ENCODE data around the gene C11orf98.
"Not testable (repeated sequence)": the region's sequence is repeated elsewhere in the genome, so short reads cannot be mapped to it uniquely, and the experiment has no call there.

Gene C11orf98

GRCh38 chr11:62687508-62688396 is 22.7 kb upstream of the C11orf98 start:
- in situ Hi-C loops (cut with HindIII; ENCODE audit: low sequenced_read_pairs), result no loop called here

- in situ Hi-C loops (cut with HindIII; ENCODE audit: low sequenced_read_pairs), result no loop called here
Measured at GRCh38 chr11:62682518-62682917, 17.5 kb upstream of the C11orf98 start.

- in situ Hi-C loops (cut with HindIII; ENCODE audit: low sequenced_read_pairs), result no loop called here
Measured at GRCh38 chr11:62680825-62681240, 15.8 kb upstream of the C11orf98 start.

GRCh38 chr11:62678770-62679696 is 14.0 kb upstream of the C11orf98 start, which contains the start of gene UBXN1:
UBXN1 (minus strand) TSS chr11:62679073; CDS start chr11:62678923, 150 bp downstream.
- in situ Hi-C loops (cut with HindIII; ENCODE audit: low sequenced_read_pairs), result no loop called here

DNA sequence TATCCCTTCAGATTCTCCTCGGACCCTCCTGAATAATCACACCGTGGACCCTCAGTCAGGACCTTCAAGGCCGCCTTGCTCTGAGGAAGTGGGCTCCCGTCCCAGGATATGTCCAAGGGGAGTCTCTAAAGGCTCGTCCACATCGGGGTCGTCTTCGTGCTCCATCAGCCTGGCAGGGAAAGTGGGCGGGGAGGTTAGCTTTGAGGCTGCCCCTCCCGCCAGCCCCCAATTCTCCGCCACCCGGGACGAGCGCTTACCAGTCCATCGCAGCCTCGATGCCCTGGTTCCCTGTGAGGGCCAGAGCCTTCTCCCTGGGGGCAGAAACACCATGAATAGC is 13.4 kb upstream of the C11orf98 start:
- in situ Hi-C loops (cut with HindIII; ENCODE audit: low sequenced_read_pairs), result no loop called here

DNA sequence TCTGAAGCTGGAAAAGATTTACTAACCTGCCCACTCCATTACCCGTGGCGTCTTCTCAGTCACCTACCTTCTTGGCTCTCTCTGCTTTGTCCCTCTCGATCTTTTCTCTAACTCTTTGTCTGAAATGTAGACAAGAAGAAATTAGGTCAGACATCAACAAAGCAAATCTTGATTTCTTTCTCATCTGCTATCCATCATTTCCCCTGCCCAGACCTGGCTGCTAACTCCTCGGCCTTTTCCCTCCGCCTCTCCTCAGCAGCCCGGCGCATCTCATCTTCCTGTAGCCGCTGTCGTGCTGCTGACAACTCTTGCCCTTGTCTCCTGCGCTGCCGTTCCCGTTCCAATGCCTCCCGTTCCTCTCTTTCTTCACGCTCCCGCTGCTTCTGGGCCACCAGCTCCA is 12.7 kb upstream of the C11orf98 start:
- in situ Hi-C loops (cut with HindIII; ENCODE audit: low sequenced_read_pairs), result no loop called here

- in situ Hi-C loops (cut with HindIII; ENCODE audit: low sequenced_read_pairs), result no loop called here
Measured at GRCh38 chr11:62677156-62677555, 12.1 kb upstream of the C11orf98 start.

- in situ Hi-C loops (cut with HindIII; ENCODE audit: low sequenced_read_pairs), result no loop called here
Measured at GRCh38 chr11:62676698-62677097, 11.7 kb upstream of the C11orf98 start.

DNA sequence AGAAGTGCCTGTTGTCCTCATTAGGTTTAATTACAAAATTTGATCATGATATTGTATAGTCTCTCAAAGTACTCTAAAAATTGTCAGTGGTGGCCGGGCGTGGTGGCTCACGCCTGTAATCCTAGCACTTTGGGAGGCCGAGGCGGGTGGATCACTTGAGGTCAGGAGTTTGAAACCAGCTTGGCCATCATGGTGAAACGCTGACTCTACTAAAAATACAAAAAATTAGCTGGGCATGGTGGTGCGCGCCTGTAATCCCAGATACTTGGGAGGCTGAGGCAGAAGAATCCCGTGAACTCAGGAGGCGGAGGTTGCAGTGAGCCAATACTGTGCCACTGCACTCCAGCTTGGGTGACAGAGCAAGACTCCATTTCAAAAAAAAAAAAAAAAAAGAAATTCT is 10.4 kb upstream of the C11orf98 start:
- in situ Hi-C loops (cut with HindIII; ENCODE audit: low sequenced_read_pairs), result not testable (repeated sequence)

DNA sequence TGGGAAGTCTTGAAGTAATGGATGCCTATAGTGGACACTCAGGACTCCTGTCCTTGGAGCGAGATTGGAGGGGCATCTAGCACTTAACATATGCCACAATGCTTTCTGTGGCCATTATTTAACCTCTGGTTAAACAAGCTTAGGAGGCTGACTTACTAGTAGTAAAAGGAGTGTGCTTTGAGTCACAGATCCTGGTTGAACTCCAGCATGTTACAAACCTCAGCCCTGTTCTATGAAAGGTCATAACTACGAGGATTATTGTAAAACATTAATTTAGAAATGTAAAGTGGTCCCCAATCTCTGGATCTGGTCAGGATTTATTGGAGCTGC is 8.2 kb upstream of the C11orf98 start:
- in situ Hi-C loops (cut with HindIII; ENCODE audit: low sequenced_read_pairs), result loop anchor here (5.0 kb wide), 1 partner anchor 99 kb away; the partner anchor contains the start of gene TAF6L

- in situ Hi-C loops (cut with HindIII; ENCODE audit: low sequenced_read_pairs), result loop anchor here (5.0 kb wide), 1 partner anchor 101 kb away; the partner anchor contains the start of gene TAF6L
Measured at GRCh38 chr11:62671608-62672389, 6.8 kb upstream of the C11orf98 start, which contains the start of the genes LBHD1 and UQCC3. LBHD1 (minus strand) TSS chr11:62672267; CDS start chr11:62670031, 2,236 bp downstream. UQCC3 (plus strand) TSS chr11:62671673; CDS start chr11:62671746, 73 bp downstream.

- in situ Hi-C loops (cut with HindIII; ENCODE audit: low sequenced_read_pairs), result loop anchor here (5.0 kb wide), 1 partner anchor 101 kb away; the partner anchor contains the start of gene TAF6L
Measured at GRCh38 chr11:62671236-62671607, 6.2 kb upstream of the C11orf98 start.

- in situ Hi-C loops (cut with HindIII; ENCODE audit: low sequenced_read_pairs), result loop anchor here (5.0 kb wide), 1 partner anchor 103 kb away; the partner anchor contains the start of gene TAF6L
Measured at GRCh38 chr11:62669420-62670161, 4.6 kb upstream of the C11orf98 start.

DNA sequence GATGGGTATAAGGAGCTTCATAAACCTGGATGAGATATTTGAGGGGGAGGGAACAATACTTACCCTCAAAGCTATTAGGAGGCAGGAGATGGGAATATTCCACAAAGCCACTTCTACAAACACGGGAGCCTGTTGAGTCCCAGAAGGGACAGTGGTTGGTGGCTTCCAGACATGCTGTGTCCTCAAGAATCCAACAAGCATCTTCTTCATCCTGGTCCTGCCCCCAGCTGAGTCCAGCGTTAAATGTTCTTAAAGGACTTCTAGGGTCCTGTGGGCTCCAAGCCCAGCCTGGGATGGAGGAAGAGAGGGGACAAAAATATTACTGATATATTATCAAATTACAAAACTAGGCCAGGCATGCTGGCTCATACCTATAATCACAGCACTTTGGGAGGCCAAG is 2.5 kb upstream of the C11orf98 start:
- in situ Hi-C loops (cut with HindIII; ENCODE audit: low sequenced_read_pairs), result no loop called here

DNA sequence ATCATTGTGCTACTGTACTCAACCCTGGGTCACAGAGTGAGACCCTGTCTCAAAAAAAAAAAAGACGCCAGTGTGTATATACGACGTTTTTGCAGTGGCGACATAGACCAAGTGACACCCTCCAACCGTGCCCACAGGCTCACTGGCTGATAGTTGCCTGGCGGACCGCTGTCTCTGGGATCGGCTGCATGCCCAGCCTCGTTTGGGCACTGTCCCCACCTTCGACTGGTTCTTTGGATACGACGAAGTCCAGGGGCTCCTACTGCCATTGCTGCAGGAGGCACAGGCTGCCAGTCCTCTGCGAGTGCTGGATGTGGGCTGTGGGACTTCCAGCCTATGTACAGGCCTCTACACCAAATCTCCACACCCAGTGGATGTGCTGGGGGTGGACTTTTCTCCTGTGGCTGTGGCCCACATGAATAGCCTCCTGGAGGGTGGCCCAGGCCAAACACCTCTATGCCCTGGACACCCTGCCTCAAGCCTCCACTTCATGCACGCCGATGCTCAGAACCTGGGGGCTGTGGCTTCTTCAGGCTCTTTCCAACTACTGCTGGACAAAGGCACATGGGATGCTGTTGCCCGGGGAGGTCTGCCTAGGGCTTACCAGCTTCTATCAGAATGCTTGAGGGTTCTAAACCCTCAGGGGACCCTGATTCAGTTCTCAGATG is 1.4 kb upstream of the C11orf98 start:
- in situ Hi-C loops (cut with HindIII; ENCODE audit: low sequenced_read_pairs), result no loop called here

DNA sequence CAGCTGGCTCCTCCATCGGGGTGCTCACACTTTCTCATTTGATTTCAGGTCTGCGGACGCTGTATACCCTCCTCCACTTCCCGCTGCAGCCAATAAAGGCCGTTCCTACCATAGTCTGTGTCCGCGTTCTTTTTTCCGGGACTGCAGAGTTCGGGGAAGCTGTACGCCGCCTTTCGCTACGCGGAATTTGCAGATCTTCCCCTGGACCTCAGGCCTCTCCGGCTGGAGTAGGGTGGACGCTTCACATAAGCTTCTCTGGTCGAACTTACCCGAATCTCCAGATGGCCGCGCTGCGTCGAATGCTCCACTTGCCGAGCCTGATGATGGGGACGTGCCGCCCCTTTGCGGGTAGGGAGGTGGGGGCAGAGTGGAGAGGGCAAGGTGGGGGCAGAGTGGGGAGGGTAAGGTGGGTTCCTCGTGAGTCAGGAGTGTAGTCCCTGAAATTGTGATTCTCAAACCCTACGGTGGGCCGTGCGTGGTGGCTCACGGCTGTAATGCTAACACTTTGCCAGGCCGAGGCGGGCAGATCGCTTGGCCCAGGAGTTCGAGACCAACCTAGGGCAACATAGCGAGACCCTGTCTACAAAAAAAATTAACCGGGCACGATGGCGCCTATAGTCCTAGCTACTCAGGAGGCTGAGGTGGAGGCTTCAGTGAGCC is 719 bp upstream of the C11orf98 start:
- in situ Hi-C loops (cut with HindIII; ENCODE audit: low sequenced_read_pairs), result no loop called here

- in situ Hi-C loops (cut with HindIII; ENCODE audit: low sequenced_read_pairs), result no loop called here
Measured at GRCh38 chr11:62664405-62665074, 470 bp downstream of the C11orf98 start.

GRCh38 chr11:62656796-62657429 is 8.1 kb downstream of the C11orf98 start:
- in situ Hi-C loops (cut with HindIII; ENCODE audit: low sequenced_read_pairs), result no loop called here

Data from endothelial cell of hepatic sinusoid (primary cell).